Stimulated activated CD8-positive, alpha-beta memory T cell treated with anti-CD3 and anti-CD28 coated beads, Interleukin-7, amount 100 ng/mL, for 48 hours (primary cell): ENCODE measurements around the gene MRTFA.
A peak's percentile ranks its signal among the peaks of the same experiment; 100 is the strongest.
"Not testable (repeated sequence)": the region's sequence is repeated elsewhere in the genome, so short reads cannot be mapped to it uniquely, and the experiment has no call there.

Experiments used
- DNase-seq, 2 donors: peaks; one replicate each; pipeline ENCODE4 v3.0.0-alpha.2; 2020; ENCODE audit warnings: low read depth in 1 of 2; ENCODE audit errors: extremely low read depth in 1 of 2

Gene MRTFA

GRCh38 chr22:40560994-40561515 lies 75.5 kb downstream of the MRTFA start:
- DNase-seq = no peak

GRCh38 chr22:40560551-40560950 lies 76.0 kb downstream of the MRTFA start:
- peak in 1 of 2 donors; percentile 14 for DNase-seq

GRCh38 chr22:40557972-40558371 lies 78.5 kb downstream of the MRTFA start:
- DNase-seq = no peak

GRCh38 chr22:40556641-40557040 lies 79.9 kb downstream of the MRTFA start:
- DNase-seq = no peak

- not testable (repeated sequence) for DNase-seq
These were observed 82.5 kb downstream of the MRTFA start for GRCh38 chr22:40554023-40554422.

- DNase-seq = no peak
These were observed 83.4 kb downstream of the MRTFA start for GRCh38 chr22:40553014-40553554.

- DNase-seq = no peak
These were observed 84.4 kb downstream of the MRTFA start for GRCh38 chr22:40552070-40552469.

- DNase-seq = no peak
These were observed 88.8 kb downstream of the MRTFA start for GRCh38 chr22:40547729-40548143.

- DNase-seq = no peak
These were observed 91.8 kb downstream of the MRTFA start for GRCh38 chr22:40544758-40545157.

GRCh38 chr22:40542821-40543540 lies 93.5 kb downstream of the MRTFA start:
- DNase-seq = no peak

GRCh38 chr22:40541300-40541699 lies 95.2 kb downstream of the MRTFA start:
- no peak for DNase-seq

GRCh38 chr22:40540265-40540664 lies 96.3 kb downstream of the MRTFA start:
- no peak for DNase-seq

- not testable (repeated sequence) for DNase-seq
These were observed 100.4 kb downstream of the MRTFA start for GRCh38 chr22:40536149-40536548.

- DNase-seq = no peak
These were observed 100.9 kb downstream of the MRTFA start for GRCh38 chr22:40535642-40536041.

- no peak for DNase-seq
These were observed 101.4 kb downstream of the MRTFA start for GRCh38 chr22:40535189-40535512.

- no peak for DNase-seq
These were observed 101.9 kb downstream of the MRTFA start for GRCh38 chr22:40534379-40535188.

- peak; percentile 4 to 39 for DNase-seq
These were observed 102.7 kb downstream of the MRTFA start for GRCh38 chr22:40533712-40534378.

GRCh38 chr22:40531951-40532900 lies 104.3 kb downstream of the MRTFA start:
- no peak for DNase-seq

GRCh38 chr22:40530391-40530790 lies 106.1 kb downstream of the MRTFA start:
- DNase-seq = not testable (repeated sequence)

GRCh38 chr22:40529821-40530220 lies 106.7 kb downstream of the MRTFA start:
- DNase-seq = no peak
